A549 (cell line): ENCODE results near the gene SETDB1. TPM values are rescaled to one million over a fixed set of nuclear protein-coding genes. Genes with fewer than 3 reads are reported as not detected.

Experiments
- ATAC-seq, 2 experiments: fragments of 200-7000 bp in 1 of 2; fragments of >200 bp in 1 of 2; cut with Nextera tagmentation in 1 of 2; cut with Tn5 transposase in 1 of 2; 3 replicates each; pipeline versions ENCODE4 v1.8.0 to v1.9.1; 2018 to 2020; ENCODE audit warnings: mild to moderate bottlenecking in 1 of 2, moderate library complexity in 1 of 2
- CTCF ChIA-PET: fragments of 300-600 bp; sonication (Branson Sonifier 250); formaldehyde crosslinking; extraction: SDS; loops from one replicate; lab custom pipeline; 2021; ENCODE audit warnings: antibody characterized with exemption, inconsistent platforms; lab: Yijun Ruan, JAX
- POLR2A ChIA-PET: fragments of 350-600 bp; formaldehyde crosslinking; extraction: SDS; loops from one replicate; lab custom pipeline; 2021; ENCODE audit warnings: antibody characterized with exemption, inconsistent platforms; lab: Yijun Ruan, JAX
- DNase-seq, 2 experiments: peaks; one replicate each; pipeline versions ENCODE4 v3.0.0 to v3.0.0-alpha.2; 2011 to 2016; ENCODE audit warnings: low read depth in 1 of 2, low spot score in 1 of 2
- FAIRE-seq: peaks from 2 replicates; lab custom pipeline; 2011; peaks lifted over from hg19 to GRCh38; lab: Jason Lieb, UNC
- H3K27ac ChIP-seq, 2 experiments: fragments of >200 bp; sonication (Bioruptor Twin); formaldehyde crosslinking; 3 replicates each; pipeline ENCODE4 v1.5.1; 2016 to 2017
- H3K4me1 ChIP-seq: fragments of >200 bp; sonication (Bioruptor Twin); formaldehyde crosslinking; 3 replicates; pipeline ENCODE4 v1.6.1; 2016
- H3K4me2 ChIP-seq: fragments of >200 bp; sonication (Bioruptor Twin); formaldehyde crosslinking; 3 replicates; pipeline ENCODE4 v1.6.1; 2016
- H3K4me3 ChIP-seq: fragments of >200 bp; sonication (Bioruptor Twin); formaldehyde crosslinking; 3 replicates; pipeline ENCODE4 v1.5.1; 2016
- H3K9me3 ChIP-seq: fragments of >200 bp; sonication (Bioruptor Twin); formaldehyde crosslinking; 3 replicates; pipeline ENCODE4 v1.6.1; 2016
- BHLHE40 ChIP-seq: IDR thresholded peaks from 2 replicates; pipeline ENCODE4 v1.6.1; 2012; ENCODE audit warnings: low read depth, low read length, inconsistent platforms
- CHD4 ChIP-seq: fragments of 200-600 bp; sonication (generic); IDR thresholded peaks from 2 replicates; pipeline ENCODE4 v1.6.1; 2016; ENCODE audit warnings: antibody characterized with exemption, mild to moderate bottlenecking, borderline replicate concordance
- EHF ChIP-seq: fragments of 250-450 bp; sonication (Bioruptor Pico); IDR thresholded peaks from 2 replicates; pipeline ENCODE4 v1.5.0; 2020; ENCODE audit warnings: mild to moderate bottlenecking
- EHMT2 ChIP-seq: fragments of 200-600 bp; sonication (generic); IDR thresholded peaks from 2 replicates; pipeline ENCODE4 v1.6.1; 2016; ENCODE audit warnings: antibody characterized with exemption, low read depth, mild to moderate bottlenecking, moderate library complexity
- EP300 ChIP-seq, 2 experiments: fragments of >200 bp; sonication (Bioruptor Twin); formaldehyde crosslinking; IDR thresholded peaks; 2 replicates in 1 of 2; 3 replicates in 1 of 2; pipeline ENCODE4 v1.6.1; 2016 to 2017
- ESRRA ChIP-seq: fragments of 150-350 bp; IDR thresholded peaks from 2 replicates; pipeline ENCODE4 v1.6.1; 2014; ENCODE audit warnings: mild to moderate bottlenecking, low read length, borderline replicate concordance
- HOXA7 ChIP-seq: fragments of 250-450 bp; sonication (Bioruptor Pico); IDR thresholded peaks from 2 replicates; pipeline ENCODE4 v1.5.0; 2020; ENCODE audit warnings: mild to moderate bottlenecking, moderate library complexity
- HOXB13 ChIP-seq: fragments of 250-450 bp; sonication (Bioruptor Pico); IDR thresholded peaks from 2 replicates; pipeline ENCODE4 v1.5.0; 2020; ENCODE audit warnings: low read depth, mild to moderate bottlenecking, moderate library complexity
- HOXB5 ChIP-seq: fragments of 250-450 bp; sonication (Bioruptor Pico); IDR thresholded peaks from 2 replicates; pipeline ENCODE4 v1.5.0; 2020; ENCODE audit warnings: mild to moderate bottlenecking, moderate library complexity
- JUN ChIP-seq, 2 experiments: fragments of >200 bp; sonication (Bioruptor Twin); formaldehyde crosslinking; IDR thresholded peaks; 2 replicates in 1 of 2; 3 replicates in 1 of 2; pipeline ENCODE4 v1.6.1; 2016 to 2017
- JUNB ChIP-seq: fragments of >200 bp; sonication (Bioruptor Twin); formaldehyde crosslinking; IDR thresholded peaks from 2 replicates; pipeline ENCODE4 v1.6.1; 2016
- KDM1A ChIP-seq: fragments of 200-600 bp; sonication (generic); IDR thresholded peaks from 2 replicates; pipeline ENCODE4 v1.6.1; 2016; ENCODE audit warnings: low read depth, mild to moderate bottlenecking
- KDM5A ChIP-seq: fragments of 200-600 bp; sonication (generic); IDR thresholded peaks from 2 replicates; pipeline ENCODE4 v1.6.1; 2016; ENCODE audit warnings: antibody characterized with exemption, mild to moderate bottlenecking
- MAFK ChIP-seq: fragments of 450-650 bp; IDR thresholded peaks from 2 replicates; pipeline ENCODE4 v1.6.1; 2014; ENCODE audit not compliant: partially characterized antibody
- MYC ChIP-seq: IDR thresholded peaks from 2 replicates; pipeline ENCODE4 v1.6.1; 2012; ENCODE audit warnings: mild to moderate bottlenecking, inconsistent platforms, low read length, improper control_type of control experiment, borderline replicate concordance
- NFE2L2 ChIP-seq: fragments of 150-350 bp; conservative IDR thresholded peaks from 2 replicates; pipeline ENCODE4 v1.6.1; 2014; ENCODE audit warnings: low read length
- POLR2AphosphoS2 ChIP-seq: conservative IDR thresholded peaks from 2 replicates; pipeline ENCODE4 v1.6.1; 2012; ENCODE audit warnings: low read length, improper control_type of control experiment, inconsistent platforms
- RAD21 ChIP-seq, 2 experiments: fragments of >200 bp in 1 of 2; sonication (Bioruptor Twin) in 1 of 2; formaldehyde crosslinking in 1 of 2; IDR thresholded peaks in 1 of 2; conservative IDR thresholded peaks in 1 of 2; 2 replicates in 1 of 2; 3 replicates in 1 of 2; pipeline ENCODE4 v1.6.1; 2012 to 2018; ENCODE audit warnings: inconsistent platforms in 1 of 2
- RARB ChIP-seq: fragments of 250-450 bp; sonication (Bioruptor Pico); IDR thresholded peaks from 2 replicates; pipeline ENCODE4 v1.8.0; 2021; ENCODE audit warnings: mild to moderate bottlenecking, moderate library complexity
- SMC3 ChIP-seq: fragments of >200 bp; sonication (Bioruptor Twin); formaldehyde crosslinking; IDR thresholded peaks from 3 replicates; pipeline ENCODE4 v1.6.1; 2018; ENCODE audit warnings: inconsistent platforms
- SREBF2 ChIP-seq: fragments of 450-650 bp; IDR thresholded peaks from 2 replicates; pipeline ENCODE4 v1.6.1; 2014; ENCODE audit warnings: mild to moderate bottlenecking, moderate library complexity
- TFCP2L1 ChIP-seq: fragments of 250-450 bp; sonication (Bioruptor Pico); IDR thresholded peaks from 2 replicates; pipeline ENCODE4 v1.5.0; 2021; ENCODE audit warnings: mild to moderate bottlenecking
- ZFP36 ChIP-seq: fragments of 450-650 bp; IDR thresholded peaks from 2 replicates; pipeline ENCODE4 v1.6.1; 2014; ENCODE audit warnings: borderline replicate concordance; ENCODE audit not compliant: partially characterized antibody
- WGBS: methylation state at CpG from one replicate; pipeline ENCODE4 v1.1.6; 2017; ENCODE audit errors: missing lambda C conversion rate; 5-methylcytosine and 5-hydroxymethylcytosine counted together
- polyA plus RNA-seq, 4 experiments: library from polyadenylated mRNA; depleted of rRNA in 3 of 4; stranded (reverse); fragments of >200 nt; fragmentation: RNase III in 1 of 4; extraction: RNeasy Plus Mini Kit Qiagen cat#74134 plus additional on column Dnase treatment in 1 of 4; gene quantifications; 2 replicates in 3 of 4; 3 replicates in 1 of 4; pipeline ENCODE4 v1.2.3, GENCODE V29; 2011 to 2017
- TF ChIP-seq, protein P1 (sequence below): fragments of >200 bp; sonication (Bioruptor Twin); formaldehyde crosslinking; IDR thresholded peaks from 3 replicates; pipeline ENCODE4 v1.5.1; 2016
- TF ChIP-seq, protein P2 (sequence below): IDR thresholded peaks from 2 replicates; pipeline ENCODE4 v1.6.1; 2012
- TF ChIP-seq, protein P3 (sequence below): fragments of 250-450 bp; sonication (Bioruptor Pico); IDR thresholded peaks from 2 replicates; pipeline ENCODE4 v1.5.0; 2021; ENCODE audit warnings: mild to moderate bottlenecking, moderate library complexity, borderline replicate concordance
- TF ChIP-seq, protein P4 (sequence below): fragments of 450-650 bp; IDR thresholded peaks from 2 replicates; pipeline ENCODE4 v1.6.1; 2014; ENCODE audit warnings: antibody characterized with exemption
- TF ChIP-seq, protein P5 (sequence below): IDR thresholded peaks from 2 replicates; pipeline ENCODE4 v1.6.1; 2012
- TF ChIP-seq, protein P6 (sequence below): fragments of 250-450 bp; sonication (Bioruptor Pico); IDR thresholded peaks from 2 replicates; pipeline ENCODE4 v1.5.0; 2020; ENCODE audit warnings: low read depth, mild to moderate bottlenecking, moderate library complexity
- TF ChIP-seq, protein P7 (sequence below): fragments of >200 bp; sonication (Bioruptor Twin); formaldehyde crosslinking; IDR thresholded peaks from 3 replicates; pipeline ENCODE4 v1.6.1; 2016

SETDB1 gene
- polyA plus RNA-seq, 2 of the 4 experiments (the other 2 are of a cell fraction), result 25.1 to 56.9 TPM

DNA sequence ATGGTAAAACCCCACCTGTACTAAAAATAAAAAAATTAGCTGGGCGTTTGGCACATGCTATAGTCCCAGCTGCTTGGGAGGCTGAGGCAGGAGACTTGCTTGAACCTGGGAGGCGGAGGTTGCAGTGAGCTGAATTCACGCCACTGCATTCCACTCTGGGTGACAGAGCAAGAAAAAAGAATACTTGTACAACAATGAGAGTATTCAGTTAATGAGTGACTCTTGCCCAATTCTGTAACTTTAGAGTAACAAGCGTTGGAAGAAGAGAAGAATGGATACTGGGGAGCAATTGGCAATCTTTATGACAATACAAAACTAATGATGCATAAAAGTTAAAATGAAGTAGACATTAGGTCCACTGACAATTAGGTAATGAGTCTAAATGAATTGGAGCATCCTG lies 66.5 kb downstream of the SETDB1 start:
- CTCF ChIA-PET, result interaction anchor here (24.0 to 26.8 kb wide), 2 partner anchors 3 to 7 kb away, joined by 586 read pairs; partner anchors contain the start of genes ANXA9, CERS2 and MINDY1

DNA sequence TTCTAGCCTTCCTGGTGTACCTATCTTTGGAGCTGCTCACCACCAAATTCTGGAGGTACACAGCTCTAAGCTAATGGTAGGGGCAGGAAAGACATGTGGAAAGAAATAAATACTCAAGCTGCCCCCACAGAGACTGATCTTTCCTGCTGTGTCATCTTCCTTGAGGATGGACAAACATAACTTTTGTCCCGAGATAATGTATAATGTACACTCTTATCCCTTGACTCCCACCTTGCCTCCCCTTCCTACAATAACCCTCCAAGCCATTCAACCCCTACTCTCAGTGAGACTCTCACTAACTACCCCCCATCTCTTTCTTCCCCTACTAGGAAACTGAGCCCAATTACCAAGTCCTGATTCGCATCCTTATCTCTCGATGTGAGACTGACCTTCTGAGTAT lies 68.1 kb downstream of the SETDB1 start:
- FAIRE-seq, result no peak
- CTCF ChIA-PET, result interaction anchor here (1.1 to 26.8 kb wide), 10 partner anchors 2 to 433 kb away, joined by 3 to 586 read pairs (median 4); partner anchors contain the start of genes ANXA9, CERS2 and MINDY1

More for the DNA sequence above, 66.5 kb downstream of the SETDB1 start:
- no peak for ATAC-seq
- no peak for FAIRE-seq
- H3K4me2 ChIP-seq, result no peak overlapping the region
- 88% methylated on average over 4 of the region's 4 CpGs for WGBS
- no peak for DNase-seq
- no peaks in the 10 kb centered on the region for H3K9me3 ChIP-seq
- H3K4me1 ChIP-seq, result 0 out of 3 replicates have a peak, but pooled peaks cover 4% of the 10 kb centered on the region
- TF ChIP-seq ESRRA, result no peak
- H3K27ac ChIP-seq, result no peak overlapping the region
- POLR2A ChIA-PET, result no interaction called here
- no peak overlapping the region for H3K4me3 ChIP-seq

DNA sequence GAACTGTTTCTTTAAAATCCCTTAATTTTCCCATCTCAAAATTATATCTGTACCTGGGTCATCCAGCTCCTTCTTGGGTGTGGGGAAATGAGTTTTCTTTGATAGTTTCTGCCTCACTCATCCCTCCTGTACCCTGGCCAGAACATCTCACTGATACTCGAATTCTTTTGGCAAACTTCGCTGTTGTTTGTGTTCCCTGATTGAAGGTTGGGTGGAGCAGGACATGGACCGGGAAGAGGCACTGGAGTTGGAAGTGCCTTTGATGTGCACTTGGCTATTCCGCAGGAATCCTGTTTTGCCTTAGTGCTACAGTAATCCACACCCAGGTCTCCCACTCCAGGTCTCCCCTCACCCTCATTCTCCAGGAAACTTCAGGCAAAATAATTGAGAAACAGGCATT lies 69.3 kb downstream of the SETDB1 start:
- Histone ChIP-seq H3K4me3 (no peak overlapping the region), H3K9me3 (no peaks in the 10 kb centered on the region), H3K4me1 (0 out of 3 replicates have a peak, but pooled peaks cover 4% of the 10 kb centered on the region), H3K27ac (no peak overlapping the region), H3K4me2 (peak overlapping the region; percentile 19; the same call in 1 of the 3 replicates)
- FAIRE-seq, result no peak
- 46% methylated on average over 4 of the region's 4 CpGs for WGBS
- ChIA-PET CTCF (interaction anchor here (0.5 to 26.8 kb wide), 34 partner anchors 0 to 1063 kb away, joined by 3 to 586 read pairs (median 4); partner anchors contain the start of genes ANXA9, CDC42SE1, CERS2 and MINDY1), POLR2A (no interaction called here)
- DNase-seq, result no peak
- ATAC-seq, result peak in 1 of 2 experiments; percentile 23; a peak in 2 of 6 replicates
- TF ChIP-seq, protein P1, sequence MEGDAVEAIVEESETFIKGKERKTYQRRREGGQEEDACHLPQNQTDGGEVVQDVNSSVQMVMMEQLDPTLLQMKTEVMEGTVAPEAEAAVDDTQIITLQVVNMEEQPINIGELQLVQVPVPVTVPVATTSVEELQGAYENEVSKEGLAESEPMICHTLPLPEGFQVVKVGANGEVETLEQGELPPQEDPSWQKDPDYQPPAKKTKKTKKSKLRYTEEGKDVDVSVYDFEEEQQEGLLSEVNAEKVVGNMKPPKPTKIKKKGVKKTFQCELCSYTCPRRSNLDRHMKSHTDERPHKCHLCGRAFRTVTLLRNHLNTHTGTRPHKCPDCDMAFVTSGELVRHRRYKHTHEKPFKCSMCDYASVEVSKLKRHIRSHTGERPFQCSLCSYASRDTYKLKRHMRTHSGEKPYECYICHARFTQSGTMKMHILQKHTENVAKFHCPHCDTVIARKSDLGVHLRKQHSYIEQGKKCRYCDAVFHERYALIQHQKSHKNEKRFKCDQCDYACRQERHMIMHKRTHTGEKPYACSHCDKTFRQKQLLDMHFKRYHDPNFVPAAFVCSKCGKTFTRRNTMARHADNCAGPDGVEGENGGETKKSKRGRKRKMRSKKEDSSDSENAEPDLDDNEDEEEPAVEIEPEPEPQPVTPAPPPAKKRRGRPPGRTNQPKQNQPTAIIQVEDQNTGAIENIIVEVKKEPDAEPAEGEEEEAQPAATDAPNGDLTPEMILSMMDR, result no peak
- TF ChIP-seq, protein P2, sequence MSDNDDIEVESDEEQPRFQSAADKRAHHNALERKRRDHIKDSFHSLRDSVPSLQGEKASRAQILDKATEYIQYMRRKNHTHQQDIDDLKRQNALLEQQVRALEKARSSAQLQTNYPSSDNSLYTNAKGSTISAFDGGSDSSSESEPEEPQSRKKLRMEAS, result no peak
- TF ChIP-seq SMC3 (no peak), MYC (no peak), CHD4 (no peak), JUN (IDR thresholded peaks at IDR 0.05) (no peak), SREBF2 (no peak), HOXB13 (no peak), KDM5A (no peak), POLR2AphosphoS2 (no peak)
- TF ChIP-seq, protein P3, sequence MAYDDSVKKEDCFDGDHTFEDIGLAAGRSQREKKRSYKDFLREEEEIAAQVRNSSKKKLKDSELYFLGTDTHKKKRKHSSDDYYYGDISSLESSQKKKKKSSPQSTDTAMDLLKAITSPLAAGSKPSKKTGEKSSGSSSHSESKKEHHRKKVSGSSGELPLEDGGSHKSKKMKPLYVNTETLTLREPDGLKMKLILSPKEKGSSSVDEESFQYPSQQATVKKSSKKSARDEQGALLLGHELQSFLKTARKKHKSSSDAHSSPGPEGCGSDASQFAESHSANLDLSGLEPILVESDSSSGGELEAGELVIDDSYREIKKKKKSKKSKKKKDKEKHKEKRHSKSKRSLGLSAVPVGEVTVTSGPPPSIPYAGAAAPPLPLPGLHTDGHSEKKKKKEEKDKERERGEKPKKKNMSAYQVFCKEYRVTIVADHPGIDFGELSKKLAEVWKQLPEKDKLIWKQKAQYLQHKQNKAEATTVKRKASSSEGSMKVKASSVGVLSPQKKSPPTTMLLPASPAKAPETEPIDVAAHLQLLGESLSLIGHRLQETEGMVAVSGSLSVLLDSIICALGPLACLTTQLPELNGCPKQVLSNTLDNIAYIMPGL (CRISPR knock-in tag), result no peak
- TF ChIP-seq, protein P4, sequence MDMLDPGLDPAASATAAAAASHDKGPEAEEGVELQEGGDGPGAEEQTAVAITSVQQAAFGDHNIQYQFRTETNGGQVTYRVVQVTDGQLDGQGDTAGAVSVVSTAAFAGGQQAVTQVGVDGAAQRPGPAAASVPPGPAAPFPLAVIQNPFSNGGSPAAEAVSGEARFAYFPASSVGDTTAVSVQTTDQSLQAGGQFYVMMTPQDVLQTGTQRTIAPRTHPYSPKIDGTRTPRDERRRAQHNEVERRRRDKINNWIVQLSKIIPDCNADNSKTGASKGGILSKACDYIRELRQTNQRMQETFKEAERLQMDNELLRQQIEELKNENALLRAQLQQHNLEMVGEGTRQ, result no peak

More for the DNA sequence above, 68.1 kb downstream of the SETDB1 start:
- DNase-seq, result no peak
- Histone ChIP-seq H3K4me1 (0 out of 3 replicates have a peak, but pooled peaks cover 4% of the 10 kb centered on the region), H3K4me2 (no peak overlapping the region), H3K4me3 (no peak overlapping the region), H3K9me3 (no peaks in the 10 kb centered on the region), H3K27ac (peak overlapping the region in 1 of 2 experiments; percentile 26; a peak in 1 of 6 replicates)
- POLR2A ChIA-PET, result no interaction called here
- no peak for ATAC-seq
- no peak for TF ChIP-seq RARB (CRISPR knock-in tag)
- no peak for TF ChIP-seq EHMT2
- TF ChIP-seq, protein P2, result no peak
- TF ChIP-seq HOXA7 (CRISPR knock-in tag), result no peak
- no peak for TF ChIP-seq NFE2L2
- no peak for TF ChIP-seq JUNB
- TF ChIP-seq ZFP36, result no peak
- no peak for TF ChIP-seq KDM1A
- TF ChIP-seq MAFK, result no peak
- TF ChIP-seq EP300 (IDR thresholded peaks at IDR 0.05), result no peak
- TF ChIP-seq HOXB5 (CRISPR knock-in tag), result no peak
- no peak for TF ChIP-seq EHF (CRISPR knock-in tag)
- TF ChIP-seq, protein P5, sequence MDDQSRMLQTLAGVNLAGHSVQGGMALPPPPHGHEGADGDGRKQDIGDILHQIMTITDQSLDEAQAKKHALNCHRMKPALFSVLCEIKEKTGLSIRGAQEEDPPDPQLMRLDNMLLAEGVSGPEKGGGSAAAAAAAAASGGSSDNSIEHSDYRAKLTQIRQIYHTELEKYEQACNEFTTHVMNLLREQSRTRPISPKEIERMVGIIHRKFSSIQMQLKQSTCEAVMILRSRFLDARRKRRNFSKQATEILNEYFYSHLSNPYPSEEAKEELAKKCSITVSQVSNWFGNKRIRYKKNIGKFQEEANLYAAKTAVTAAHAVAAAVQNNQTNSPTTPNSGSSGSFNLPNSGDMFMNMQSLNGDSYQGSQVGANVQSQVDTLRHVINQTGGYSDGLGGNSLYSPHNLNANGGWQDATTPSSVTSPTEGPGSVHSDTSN, result no peak
- no peak for TF ChIP-seq TFCP2L1 (CRISPR knock-in tag)
- TF ChIP-seq, protein P6, sequence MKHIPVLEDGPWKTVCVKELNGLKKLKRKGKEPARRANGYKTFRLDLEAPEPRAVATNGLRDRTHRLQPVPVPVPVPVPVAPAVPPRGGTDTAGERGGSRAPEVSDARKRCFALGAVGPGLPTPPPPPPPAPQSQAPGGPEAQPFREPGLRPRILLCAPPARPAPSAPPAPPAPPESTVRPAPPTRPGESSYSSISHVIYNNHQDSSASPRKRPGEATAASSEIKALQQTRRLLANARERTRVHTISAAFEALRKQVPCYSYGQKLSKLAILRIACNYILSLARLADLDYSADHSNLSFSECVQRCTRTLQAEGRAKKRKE (CRISPR knock-in tag), result no peak
- TF ChIP-seq, protein P7, sequence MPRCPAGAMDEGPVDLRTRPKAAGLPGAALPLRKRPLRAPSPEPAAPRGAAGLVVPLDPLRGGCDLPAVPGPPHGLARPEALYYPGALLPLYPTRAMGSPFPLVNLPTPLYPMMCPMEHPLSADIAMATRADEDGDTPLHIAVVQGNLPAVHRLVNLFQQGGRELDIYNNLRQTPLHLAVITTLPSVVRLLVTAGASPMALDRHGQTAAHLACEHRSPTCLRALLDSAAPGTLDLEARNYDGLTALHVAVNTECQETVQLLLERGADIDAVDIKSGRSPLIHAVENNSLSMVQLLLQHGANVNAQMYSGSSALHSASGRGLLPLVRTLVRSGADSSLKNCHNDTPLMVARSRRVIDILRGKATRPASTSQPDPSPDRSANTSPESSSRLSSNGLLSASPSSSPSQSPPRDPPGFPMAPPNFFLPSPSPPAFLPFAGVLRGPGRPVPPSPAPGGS, result no peak
- TF ChIP-seq RAD21 (conservative IDR thresholded peaks at IDR 0.05 in 1 of 2, IDR thresholded peaks at IDR 0.05 in 1 of 2), result no peak
- TF ChIP-seq BHLHE40, result no peak
- WGBS, result 67% methylated on average over 3 of the region's 3 CpGs
